Skeletal muscle tissue (tissue), 4 donors: ENCODE data around the gene KRTAP5-6. TPM values are rescaled to one million over a fixed set of nuclear protein-coding genes. Genes with fewer than 3 reads are reported as not detected.
"Not testable (repeated sequence)": the region's sequence is repeated elsewhere in the genome, so short reads cannot be mapped to it uniquely, and the experiment has no call there.

Experiments
- H3K27ac ChIP-seq: one replicate; pipeline ENCODE4 v1.7.0; 2013; ENCODE audit warnings: mild to moderate bottlenecking, low read depth, low read length, inconsistent platforms
- H3K27me3 ChIP-seq, 3 donors: one replicate each; pipeline ENCODE4 v1.7.0; 2013; ENCODE audit warnings: low read length in 3 of 3; ENCODE audit not compliant: control insufficient read depth in 3 of 3, insufficient read depth in 3 of 3
- H3K36me3 ChIP-seq, 3 donors: one replicate each; pipeline ENCODE4 v1.7.0; 2013; ENCODE audit warnings: low read length in 3 of 3; ENCODE audit not compliant: control insufficient read depth in 3 of 3, insufficient read depth in 3 of 3
- H3K4me1 ChIP-seq, 3 donors: one replicate each; pipeline ENCODE4 v1.7.0; 2013; ENCODE audit warnings: low read length in 3 of 3, mild to moderate bottlenecking in 3 of 3; ENCODE audit not compliant: control insufficient read depth in 3 of 3, insufficient read depth in 3 of 3
- H3K4me3 ChIP-seq, 3 donors: one replicate each; pipeline ENCODE4 v1.7.0; 2013; ENCODE audit warnings: low read length in 3 of 3
- H3K9ac ChIP-seq, 3 donors: one replicate each; pipeline ENCODE4 v1.7.0; 2013; ENCODE audit warnings: low read length in 3 of 3, mild to moderate bottlenecking in 3 of 3, moderate library complexity in 2 of 3, low read depth in 1 of 3
- H3K9me3 ChIP-seq, 3 donors: one replicate each; pipeline ENCODE4 v1.7.0; 2013; ENCODE audit warnings: low read length in 3 of 3; ENCODE audit not compliant: control insufficient read depth in 3 of 3
- total RNA-seq: library from RNA; depleted of rRNA; stranded (reverse); fragments of >200 nt; gene quantifications from one replicate; pipeline ENCODE4 v1.2.3, GENCODE V29; 2014
- donor health status: Osteomylitis.

The KRTAP5-6 gene
- total RNA-seq, 1 donor from 2014 or later: not detected

DNA sequence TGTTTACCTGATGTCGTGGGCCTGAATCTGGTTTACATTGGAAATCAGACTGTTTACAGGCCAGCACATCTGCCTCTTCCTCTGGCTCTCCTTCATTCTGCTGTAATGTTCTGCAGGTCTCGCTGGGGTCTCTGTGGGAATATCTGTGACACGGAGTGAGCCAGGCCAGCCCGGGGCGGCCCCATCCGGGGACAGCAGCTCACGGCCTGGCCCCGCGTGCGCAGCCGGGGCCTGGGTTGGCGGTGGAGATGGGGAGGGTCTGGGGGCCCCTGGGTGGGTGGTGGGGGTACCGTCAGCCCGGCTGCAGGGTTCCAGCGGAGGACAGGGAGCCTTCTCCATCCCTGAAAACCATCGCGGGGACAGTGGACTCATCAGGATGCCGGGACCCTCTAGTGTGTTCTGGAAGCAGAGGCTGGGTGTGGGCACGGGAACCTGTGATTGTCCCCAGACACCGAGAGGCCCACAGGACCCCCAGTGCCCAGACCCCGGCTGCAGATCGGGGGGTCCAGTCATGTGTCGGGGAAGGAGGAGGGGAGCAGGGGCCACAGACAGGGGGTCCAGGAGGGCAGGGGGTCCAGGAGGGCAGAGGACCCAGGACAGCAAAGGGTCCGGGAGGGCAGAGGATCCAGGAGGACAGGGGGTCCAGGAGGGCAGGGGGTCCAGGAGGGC, 13.0 kb upstream of the KRTAP5-6 start:
- H3K9ac ChIP-seq, H3K27ac ChIP-seq, H3K9me3 ChIP-seq, H3K4me1 ChIP-seq, H3K36me3 ChIP-seq, H3K4me3 ChIP-seq: not testable (repeated sequence)
- H3K27me3 ChIP-seq: peaks cover 0 to 17% (median 7%) of the 10 kb centered on the region in 3 donors

DNA sequence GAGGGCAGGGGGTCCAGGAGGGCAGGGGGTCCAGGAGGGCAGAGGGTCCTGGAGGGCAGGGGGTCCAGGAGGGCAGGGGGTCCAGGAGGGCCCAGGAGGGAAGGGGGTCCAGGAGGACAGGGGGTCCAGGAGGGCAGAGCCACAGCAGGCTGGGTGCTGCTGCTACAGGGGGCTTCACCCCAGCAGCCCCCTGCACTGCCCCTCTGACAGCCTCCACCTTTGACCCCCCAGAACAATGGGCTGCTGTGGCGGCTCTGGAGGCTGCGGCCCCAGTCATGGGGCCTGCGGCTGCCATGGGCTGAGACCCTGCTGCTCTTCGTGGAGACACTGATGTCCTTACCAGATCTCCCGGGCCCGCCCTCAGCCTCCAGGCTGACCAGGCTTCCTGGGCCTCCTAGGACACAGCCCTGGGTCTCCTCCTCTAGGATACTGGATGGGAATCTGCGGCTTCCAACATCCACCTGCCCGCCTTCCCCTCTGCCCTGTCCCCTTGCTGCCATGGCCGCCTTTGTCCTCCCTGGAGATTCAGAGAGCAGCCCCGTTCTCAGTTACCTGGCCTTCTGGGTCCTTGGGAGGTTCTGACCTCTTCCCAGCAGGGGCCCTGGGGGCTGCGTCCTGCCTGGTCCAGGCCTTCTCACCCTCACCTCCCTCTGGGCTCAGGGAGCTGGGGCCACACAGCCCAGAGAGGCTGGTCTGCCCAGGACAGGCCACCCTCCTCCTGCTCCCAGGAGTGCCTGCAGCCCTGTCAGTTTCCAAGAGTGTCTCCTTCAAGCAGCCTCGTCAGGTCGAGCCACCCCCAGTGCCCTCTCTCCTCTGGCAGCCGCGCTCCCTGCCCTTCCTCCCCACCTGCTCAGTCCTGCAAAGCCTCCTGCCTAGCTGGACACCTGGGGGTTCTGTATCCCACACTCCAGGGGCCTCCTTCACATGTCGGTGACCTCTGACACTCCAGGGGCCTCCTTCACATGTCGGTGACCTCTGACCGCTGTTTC, 11.8 kb upstream of the KRTAP5-6 start:
- H3K4me1 ChIP-seq: not testable (repeated sequence)

DNA sequence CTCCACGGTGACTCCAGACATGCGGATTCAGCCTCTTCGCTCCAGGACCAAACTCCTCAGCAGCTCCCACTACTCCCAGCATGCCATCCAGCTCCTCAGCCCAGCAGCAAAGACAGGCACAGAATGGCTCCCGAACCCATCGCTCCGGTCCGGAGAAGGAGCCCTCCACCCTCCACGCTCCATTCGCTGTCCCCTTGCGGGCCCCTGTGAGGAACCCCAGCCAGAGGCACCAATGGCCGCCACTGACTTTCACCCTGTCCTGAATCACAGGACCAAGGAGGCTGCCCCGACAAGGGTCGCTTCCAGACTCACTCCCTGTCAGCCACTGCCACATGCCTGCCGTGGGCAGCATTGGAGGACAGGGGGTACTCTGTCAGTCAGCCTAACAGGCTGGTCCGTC, 10.8 kb upstream of the KRTAP5-6 start:
- H3K27ac ChIP-seq, H3K4me3 ChIP-seq, H3K36me3 ChIP-seq, H3K9me3 ChIP-seq, H3K9ac ChIP-seq, H3K4me1 ChIP-seq: not testable (repeated sequence)
- peaks cover 3 to 29% (median 5%) of the 10 kb centered on the region in 3 donors for H3K27me3 ChIP-seq

More for the DNA sequence above, 11.8 kb upstream of the KRTAP5-6 start:
- not testable (repeated sequence) for H3K9ac ChIP-seq, H3K36me3 ChIP-seq, H3K4me3 ChIP-seq, H3K9me3 ChIP-seq, H3K27ac ChIP-seq
- H3K27me3 ChIP-seq: peaks cover 3 to 20% (median 7%) of the 10 kb centered on the region in 3 donors

DNA sequence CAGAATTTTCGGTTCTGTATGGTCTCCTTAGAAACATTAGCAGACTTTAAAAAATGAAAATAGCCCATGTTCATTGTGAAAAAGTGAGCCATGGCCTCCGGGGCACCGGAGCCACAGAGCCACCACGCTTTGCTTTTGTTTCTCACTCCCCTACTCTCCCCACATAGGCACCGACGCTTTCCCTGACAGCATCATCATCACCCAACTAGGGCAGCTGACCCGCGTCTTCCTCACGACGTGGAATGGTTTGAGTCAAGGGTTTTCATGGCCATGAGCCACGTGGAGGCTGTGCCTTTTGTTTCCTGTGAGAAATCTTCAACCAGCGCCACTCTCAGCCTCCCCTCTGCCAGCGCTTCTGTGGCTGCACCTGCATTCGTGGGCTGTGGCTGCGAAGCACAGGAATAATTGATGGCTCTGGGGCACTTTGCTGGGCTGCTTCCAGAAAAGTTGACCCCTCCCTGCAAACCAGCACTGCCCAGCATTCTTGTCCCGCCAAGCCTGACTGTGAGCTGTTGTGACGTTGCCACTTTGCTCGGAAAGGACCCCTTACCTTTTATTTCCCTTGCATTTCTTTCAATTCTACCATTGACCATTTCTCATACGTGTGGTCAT, 8.6 kb upstream of the KRTAP5-6 start:
- H3K9me3 ChIP-seq, H3K36me3 ChIP-seq, H3K4me3 ChIP-seq, H3K9ac ChIP-seq, H3K4me1 ChIP-seq, H3K27ac ChIP-seq: not testable (repeated sequence)
- peaks cover 3 to 42% (median 5%) of the 10 kb centered on the region in 3 donors for H3K27me3 ChIP-seq

DNA sequence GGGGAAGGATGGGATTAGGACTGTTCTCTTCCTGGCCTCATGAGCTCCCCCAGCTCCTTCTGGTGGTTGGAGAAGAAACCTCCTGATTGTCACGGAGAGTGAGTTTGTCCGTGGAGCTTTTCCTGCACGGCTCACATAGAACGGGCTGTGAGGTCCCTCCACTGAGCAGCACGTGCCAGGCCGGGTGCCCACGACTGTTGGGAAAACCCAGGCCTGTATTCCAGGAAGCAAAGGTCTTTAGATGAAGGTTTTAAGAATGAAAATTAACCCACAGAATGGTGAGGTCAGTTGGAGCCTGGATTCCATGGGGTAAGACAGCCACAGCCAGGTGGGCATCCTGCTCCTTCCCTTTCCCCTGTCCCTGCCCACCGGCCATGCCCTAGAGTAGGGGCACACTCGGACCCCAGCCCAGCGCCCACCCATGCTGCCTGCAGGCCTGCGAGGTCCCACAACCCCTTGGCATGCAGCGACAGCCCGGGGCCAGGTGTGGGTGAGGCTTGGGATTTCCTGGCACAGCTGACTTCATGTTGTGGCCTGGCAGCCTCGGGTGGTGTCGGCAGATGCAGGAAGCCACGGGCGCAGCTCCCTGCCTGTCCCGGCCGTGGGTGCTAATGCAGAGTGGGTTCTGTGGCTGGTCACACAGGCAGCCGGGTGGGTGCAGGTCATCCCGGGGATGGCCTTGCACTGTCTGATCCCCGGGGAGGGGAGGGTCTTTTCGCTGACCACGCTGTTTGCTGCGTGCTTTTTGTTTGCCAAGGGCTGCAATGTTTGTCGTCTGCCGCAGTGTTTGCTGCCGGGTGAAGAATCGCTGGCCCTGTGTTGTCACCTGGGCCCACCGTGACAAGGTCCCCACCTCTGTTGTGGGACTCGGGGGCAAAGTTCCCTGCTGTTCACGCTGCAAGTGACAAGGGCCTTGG, 7.5 kb upstream of the KRTAP5-6 start:
- H3K36me3 ChIP-seq, H3K4me1 ChIP-seq, H3K4me3 ChIP-seq, H3K27ac ChIP-seq, H3K9me3 ChIP-seq, H3K9ac ChIP-seq: not testable (repeated sequence)
- peaks cover 3 to 42% (median 5%) of the 10 kb centered on the region in 3 donors for H3K27me3 ChIP-seq

DNA sequence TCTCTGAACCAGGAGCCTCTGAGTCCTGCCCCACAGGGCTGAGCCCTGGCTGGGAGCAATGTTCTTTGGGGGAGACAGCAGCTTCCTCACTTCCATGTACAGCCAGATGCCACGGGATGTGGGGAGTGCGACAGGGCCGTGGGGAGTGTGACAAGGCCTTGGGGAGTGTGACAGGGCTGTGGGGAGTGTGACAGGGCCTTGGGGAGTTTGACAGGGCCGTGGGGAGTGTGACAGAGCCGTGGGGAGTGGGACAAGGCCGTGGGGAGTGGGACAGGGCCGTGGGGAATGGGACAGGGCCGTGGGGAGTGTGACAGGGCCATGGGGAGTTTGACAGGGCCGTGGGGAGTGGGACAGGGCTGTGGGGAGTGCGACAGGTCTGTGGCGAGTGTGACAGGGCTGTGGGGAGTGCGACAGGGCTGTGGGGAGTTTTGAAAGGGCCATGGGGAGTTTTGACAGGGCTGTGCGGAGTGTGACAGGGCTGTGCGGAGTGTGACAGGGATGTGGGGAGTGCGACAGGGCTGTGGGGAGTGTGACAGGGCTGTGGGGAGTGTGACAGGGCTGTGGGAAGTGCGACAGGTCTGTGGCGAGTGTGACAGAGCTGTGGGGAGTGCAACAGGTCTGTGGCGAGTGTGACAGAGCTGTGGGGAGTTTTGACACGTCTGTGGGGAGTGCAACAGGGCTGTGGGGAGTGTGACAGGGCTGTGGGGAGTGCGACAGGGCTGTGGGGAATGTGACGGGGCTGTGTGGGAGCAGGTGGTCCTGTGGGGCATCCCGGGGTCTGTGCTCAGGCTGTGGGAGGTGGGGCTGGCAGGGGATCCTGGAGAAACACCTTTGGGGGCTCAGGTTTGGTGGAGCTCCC, 6.6 kb upstream of the KRTAP5-6 start:
- H3K27ac ChIP-seq: no peak overlapping the region
- H3K9me3 ChIP-seq: no peaks in the 10 kb centered on the region
- no peak overlapping the region for H3K4me3 ChIP-seq
- H3K27me3 ChIP-seq: peaks cover 3 to 43% (median 4%) of the 10 kb centered on the region in 3 donors
- no peaks in the 10 kb centered on the region for H3K36me3 ChIP-seq
- peaks cover 5 to 9% (median 8%) of the 10 kb centered on the region in 3 donors for H3K4me1 ChIP-seq
- no peak overlapping the region for H3K9ac ChIP-seq

DNA sequence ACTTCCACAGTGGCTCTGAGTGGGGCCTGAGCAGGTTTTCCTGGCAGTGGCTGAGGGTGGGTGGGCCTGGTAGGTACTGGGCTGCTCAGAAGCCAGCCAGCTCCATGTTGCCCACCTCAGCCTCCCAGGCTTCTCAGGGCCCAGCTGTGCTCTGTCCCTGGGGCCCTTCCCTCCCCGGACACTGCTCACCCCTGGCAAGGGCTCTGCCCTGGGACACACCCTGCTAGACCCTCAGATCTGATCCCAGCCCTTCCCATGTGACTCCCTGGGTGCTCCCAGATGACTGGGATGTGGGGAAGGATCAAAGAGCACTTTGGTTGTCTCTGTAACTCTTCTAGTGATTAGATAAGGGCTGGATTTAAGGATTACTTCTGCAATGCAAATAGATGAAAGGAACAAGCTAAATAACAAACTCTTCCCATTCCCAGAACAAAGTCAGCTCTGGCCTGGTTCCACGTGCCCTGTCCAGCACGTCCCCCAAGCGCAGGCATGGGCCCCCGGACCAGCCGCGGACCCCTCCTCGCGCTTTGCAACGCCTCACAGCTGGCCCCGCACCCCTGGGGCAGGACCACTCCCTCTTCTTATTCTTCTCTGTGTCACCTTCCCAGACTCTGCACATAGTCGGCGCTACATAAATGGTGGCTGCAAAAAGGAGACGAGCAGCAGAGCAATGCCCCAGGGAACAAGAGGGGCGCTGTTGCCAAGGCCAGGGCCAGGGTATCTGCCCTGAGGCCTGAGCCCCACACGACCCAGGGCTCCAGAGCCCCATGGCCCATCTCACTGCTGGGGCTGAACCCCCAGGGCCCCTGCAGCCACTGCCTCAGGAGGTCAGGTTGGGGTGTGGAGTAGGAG, 5.7 kb upstream of the KRTAP5-6 start:
- no peak overlapping the region for H3K4me3 ChIP-seq
- H3K9me3 ChIP-seq: no peaks in the 10 kb centered on the region
- H3K36me3 ChIP-seq: no peaks in the 10 kb centered on the region
- H3K27ac ChIP-seq: no peak overlapping the region
- H3K27me3 ChIP-seq: peaks cover 3 to 40% (median 6%) of the 10 kb centered on the region in 3 donors
- no peak overlapping the region for H3K9ac ChIP-seq
- peaks cover 5 to 9% (median 8%) of the 10 kb centered on the region in 3 donors for H3K4me1 ChIP-seq

DNA sequence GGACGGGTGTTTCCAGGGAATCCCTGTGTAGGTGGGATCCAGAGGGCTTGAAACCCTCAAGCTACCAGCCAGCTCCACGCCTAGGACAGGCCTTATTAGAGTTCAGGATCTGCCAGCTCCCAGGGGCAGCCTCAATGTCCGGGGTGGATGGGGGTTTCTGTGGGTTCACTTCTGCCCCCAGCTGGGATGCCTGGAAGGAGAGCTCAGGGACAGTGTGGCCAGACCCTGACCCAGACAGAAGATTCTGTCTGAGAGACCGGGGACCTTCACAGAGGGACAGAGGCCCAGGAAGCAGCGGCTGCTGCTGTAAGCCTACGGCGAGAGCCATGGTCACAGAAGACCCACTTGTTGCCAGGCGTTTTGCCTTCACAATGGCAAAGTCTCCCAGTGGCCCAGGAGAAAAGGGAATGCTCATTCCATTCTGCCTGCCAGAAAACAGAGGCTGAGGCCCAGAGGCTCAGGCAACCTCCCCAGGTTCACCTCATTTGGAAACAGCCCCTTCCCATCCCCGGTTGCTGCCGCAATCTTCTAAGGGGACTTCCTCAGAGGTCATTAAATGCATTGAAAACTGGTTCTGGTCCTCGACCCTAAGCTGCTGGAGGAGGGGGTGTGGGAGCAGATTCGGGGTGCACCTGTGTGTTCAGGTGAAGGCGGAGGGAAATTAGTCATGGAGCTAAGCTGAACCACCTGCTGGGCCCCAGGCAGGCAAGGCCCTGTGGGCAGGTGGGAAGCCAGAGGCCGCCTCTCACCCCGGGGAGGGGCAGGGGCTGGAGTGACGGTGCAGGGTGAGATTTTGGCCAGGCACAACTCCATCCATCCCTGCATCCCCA, 4.9 kb upstream of the KRTAP5-6 start:
- no peaks in the 10 kb centered on the region for H3K9me3 ChIP-seq
- H3K4me1 ChIP-seq: peaks cover 5 to 9% (median 8%) of the 10 kb centered on the region in 3 donors
- peaks cover 3 to 40% (median 6%) of the 10 kb centered on the region in 3 donors for H3K27me3 ChIP-seq
- H3K4me3 ChIP-seq: no peak overlapping the region
- no peak overlapping the region for H3K9ac ChIP-seq
- H3K27ac ChIP-seq: no peak overlapping the region
- H3K36me3 ChIP-seq: no peaks in the 10 kb centered on the region
